Mesodermal cell (in vitro differentiated cells): ENCODE measurements around the gene ZNF710.

Experiments used
- H3K27ac ChIP-seq: 2 replicates; pipeline ENCODE4 v1.7.0; 2013; ENCODE audit warnings: mild to moderate bottlenecking, low read depth, low read length, moderate library complexity; ENCODE audit not compliant: severe bottlenecking
- H3K36me3 ChIP-seq: 2 replicates; pipeline ENCODE4 v1.7.1; 2013; ENCODE audit warnings: mild to moderate bottlenecking, low read length, moderate library complexity; ENCODE audit not compliant: control insufficient read depth, insufficient read depth
- H3K4me1 ChIP-seq: one replicate; pipeline ENCODE4 v1.7.1; 2013; ENCODE audit warnings: mild to moderate bottlenecking, low read length; ENCODE audit not compliant: insufficient read depth, control insufficient read depth, poor library complexity, severe bottlenecking
- H3K4me3 ChIP-seq: 2 replicates; pipeline ENCODE4 v1.7.0; 2013; ENCODE audit warnings: low read length, control low read depth, mild to moderate bottlenecking; ENCODE audit not compliant: insufficient read depth, poor library complexity, severe bottlenecking; ENCODE audit errors: extremely low read depth
- H3K9me3 ChIP-seq: 2 replicates; pipeline ENCODE4 v1.7.1; 2013; ENCODE audit warnings: mild to moderate bottlenecking, low read length, moderate library complexity; ENCODE audit not compliant: control insufficient read depth
- WGBS, 2 experiments: methylation state at CpG; one replicate each; pipeline ENCODE4 v1.1.5; 2013; ENCODE audit warnings: missing lambda C conversion rate in 2 of 2; ENCODE audit not compliant: insufficient coverage in 2 of 2; 5-methylcytosine and 5-hydroxymethylcytosine counted together

ZNF710 gene

GRCh38 chr15:90071220-90071807 lies 70.2 kb downstream of the ZNF710 start:
- Histone ChIP-seq H3K4me1 (peaks cover 11% of the 10 kb centered on the region), H3K36me3 (peaks cover 72% of the 10 kb centered on the region), H3K4me3 (no peak overlapping the region), H3K9me3 (no peaks in the 10 kb centered on the region), H3K27ac (no peak overlapping the region)
- 80% methylated on average over 2 of the region's 5 CpGs for WGBS, 2 experiments

GRCh38 chr15:90072978-90073640 lies 72.0 kb downstream of the ZNF710 start:
- no peak overlapping the region for H3K4me3 ChIP-seq
- H3K27ac ChIP-seq: no peak overlapping the region
- peaks cover 13% of the 10 kb centered on the region for H3K4me1 ChIP-seq
- no peaks in the 10 kb centered on the region for H3K9me3 ChIP-seq
- H3K36me3 ChIP-seq: peaks cover 73% of the 10 kb centered on the region
- WGBS, 2 experiments: 93 to 95% methylated on average over 12 to 17 of the region's 17 CpGs

DNA sequence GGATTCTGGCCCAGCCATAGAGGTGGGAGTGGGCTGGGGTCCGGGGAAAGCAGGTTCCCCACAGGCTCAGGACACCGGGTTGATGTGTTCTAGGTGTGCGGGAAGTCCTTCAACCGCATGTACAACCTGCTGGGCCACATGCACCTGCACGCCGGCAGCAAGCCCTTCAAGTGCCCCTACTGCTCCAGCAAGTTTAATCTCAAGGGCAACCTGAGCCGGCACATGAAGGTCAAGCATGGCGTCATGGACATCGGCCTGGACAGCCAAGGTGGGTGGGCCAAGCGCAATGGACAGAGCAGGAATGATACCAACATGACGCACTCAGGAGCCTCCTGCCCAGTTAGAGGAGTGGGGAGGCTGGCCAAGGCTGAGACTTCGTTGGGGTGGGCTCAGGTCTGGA lies 72.9 kb downstream of the ZNF710 start:
- Histone ChIP-seq H3K4me1 (peaks cover 13% of the 10 kb centered on the region), H3K4me3 (no peak overlapping the region), H3K9me3 (no peaks in the 10 kb centered on the region), H3K27ac (no peak overlapping the region), H3K36me3 (peaks cover 74% of the 10 kb centered on the region)
- 94 to 96% methylated on average over 11 to 12 of the region's 12 CpGs for WGBS, 2 experiments

- WGBS, 2 experiments: 60 to 95% methylated on average over 1 to 4 of the region's 5 CpGs
- H3K27ac ChIP-seq: peak overlapping the region; percentile 23
- H3K4me3 ChIP-seq: no peak overlapping the region
- H3K4me1 ChIP-seq: peaks cover 13% of the 10 kb centered on the region
- no peaks in the 10 kb centered on the region for H3K9me3 ChIP-seq
- peaks cover 74% of the 10 kb centered on the region for H3K36me3 ChIP-seq
These were observed 73.8 kb downstream of the ZNF710 start for GRCh38 chr15:90074916-90075315.

DNA sequence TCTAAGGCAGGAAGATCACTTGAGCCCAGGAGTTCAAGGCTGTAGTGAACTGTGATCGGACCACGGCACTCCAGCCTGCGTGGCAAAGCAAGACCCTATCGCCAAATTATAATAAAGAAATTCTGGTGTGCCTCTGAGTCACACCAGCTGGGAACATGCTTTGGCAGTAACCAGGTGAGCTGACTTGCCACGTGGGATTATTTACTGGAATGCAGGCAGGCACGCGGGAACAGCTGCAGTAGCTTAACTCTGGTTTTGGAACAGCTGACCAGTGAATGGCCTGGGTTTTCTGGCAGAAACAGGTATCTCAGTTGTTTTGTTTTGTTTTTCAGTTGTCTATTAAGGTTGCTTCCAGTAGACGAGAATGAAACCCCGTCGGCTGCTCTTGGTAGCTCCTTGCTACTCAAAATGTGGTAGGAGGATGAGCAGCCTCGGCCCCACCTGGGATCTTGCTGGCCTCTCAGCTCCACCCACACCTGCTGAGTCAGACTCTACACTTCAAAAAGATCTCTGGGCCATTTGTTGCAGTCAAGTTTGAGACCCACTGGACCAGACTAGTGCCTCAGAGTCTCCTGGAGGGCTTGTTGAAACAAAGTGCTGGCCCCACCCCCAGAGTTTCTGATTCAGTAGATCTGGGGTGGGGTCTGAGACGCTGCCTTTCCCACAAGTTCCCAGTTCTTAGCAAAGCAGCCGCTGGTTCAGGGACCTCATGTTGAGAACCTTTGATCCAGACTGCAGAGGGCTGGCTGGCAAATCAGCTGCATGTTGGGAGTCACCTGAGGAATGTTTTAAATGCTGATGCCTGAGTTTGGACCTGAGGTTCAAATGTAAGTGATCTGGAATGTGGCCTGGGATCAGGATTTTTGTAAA lies 74.5 kb downstream of the ZNF710 start:
- H3K27ac ChIP-seq: peak overlapping the region; percentile 23
- WGBS, 2 experiments: 56 to 57% methylated on average over 10 to 13 of the region's 13 CpGs
- H3K9me3 ChIP-seq: no peaks in the 10 kb centered on the region
- H3K4me1 ChIP-seq: peaks cover 13% of the 10 kb centered on the region
- peaks cover 80% of the 10 kb centered on the region for H3K36me3 ChIP-seq
- H3K4me3 ChIP-seq: no peak overlapping the region

DNA sequence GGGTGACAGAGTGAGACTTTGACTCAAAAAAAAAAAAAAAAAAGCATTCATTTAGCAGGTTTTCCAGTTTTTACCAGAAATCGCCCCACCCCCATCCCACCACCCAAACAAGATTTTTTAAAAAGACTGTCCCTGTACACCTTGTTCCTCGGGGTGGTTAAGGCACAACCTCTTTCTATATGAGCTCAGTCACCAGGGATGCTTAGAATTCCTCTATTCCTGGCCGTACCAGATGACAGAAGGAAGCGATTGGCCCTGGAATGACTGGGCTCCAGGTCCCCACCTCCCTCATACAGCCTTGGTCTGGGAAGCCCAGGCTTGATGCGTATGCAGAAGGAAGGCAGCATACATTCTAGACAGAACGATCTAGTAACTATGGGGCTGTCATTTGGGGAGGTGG lies 75.6 kb downstream of the ZNF710 start:
- no peaks in the 10 kb centered on the region for H3K9me3 ChIP-seq
- H3K27ac ChIP-seq: no peak overlapping the region
- H3K4me1 ChIP-seq: peaks cover 13% of the 10 kb centered on the region
- WGBS, 2 experiments: 68 to 92% methylated on average over 4 to 5 of the region's 6 CpGs
- no peak overlapping the region for H3K4me3 ChIP-seq
- H3K36me3 ChIP-seq: peaks cover 85% of the 10 kb centered on the region

- WGBS, 2 experiments: 88% methylated on average over 5 to 7 of the region's 7 CpGs
- no peak overlapping the region for H3K4me3 ChIP-seq
- no peaks in the 10 kb centered on the region for H3K9me3 ChIP-seq
- H3K4me1 ChIP-seq: peaks cover 20% of the 10 kb centered on the region
- H3K27ac ChIP-seq: no peak overlapping the region
- H3K36me3 ChIP-seq: peaks cover 75% of the 10 kb centered on the region
These were observed 77.8 kb downstream of the ZNF710 start for GRCh38 chr15:90078965-90079364.

DNA sequence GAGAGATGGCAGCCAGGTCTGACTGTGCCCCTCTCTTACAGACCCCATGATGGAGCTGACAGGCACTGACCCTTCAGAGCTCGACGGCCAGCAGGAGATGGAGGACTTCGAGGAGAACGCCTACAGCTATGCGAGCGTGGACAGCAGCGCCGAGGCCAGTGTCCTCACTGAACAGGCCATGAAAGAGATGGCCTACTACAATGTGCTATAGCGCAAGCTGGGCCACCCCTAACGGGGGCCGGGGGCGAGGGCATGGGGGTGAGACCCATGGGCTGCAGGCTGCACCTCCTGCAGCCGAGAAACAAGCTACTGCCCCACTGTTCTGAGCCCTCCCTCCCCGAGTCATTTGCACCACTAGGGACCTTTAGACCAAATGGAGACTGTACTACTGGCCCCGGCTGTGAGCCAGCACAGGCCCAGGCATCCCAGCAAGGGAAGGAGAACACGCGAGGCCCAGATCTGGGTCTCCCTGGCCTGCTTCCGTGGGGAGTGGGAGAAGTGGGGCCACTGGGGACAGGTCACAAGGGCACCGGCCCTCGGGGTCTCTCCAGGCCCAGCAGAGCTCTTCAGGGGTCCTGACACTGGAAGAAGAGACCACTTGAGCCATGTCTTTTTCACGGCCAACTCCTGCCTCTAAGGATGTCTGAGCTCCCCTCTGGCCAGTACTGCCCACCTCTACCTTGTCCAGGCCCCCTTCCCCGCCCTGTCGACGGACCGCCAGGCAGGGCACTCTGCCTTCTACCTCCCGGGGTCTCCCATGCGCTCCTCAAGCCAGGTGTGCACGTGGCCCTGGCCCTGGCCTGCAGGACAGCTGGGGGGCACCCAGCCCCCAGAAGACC lies 78.7 kb downstream of the ZNF710 start:
- no peaks in the 10 kb centered on the region for H3K9me3 ChIP-seq
- H3K4me1 ChIP-seq: peaks cover 20% of the 10 kb centered on the region
- no peak overlapping the region for H3K27ac ChIP-seq
- H3K36me3 ChIP-seq: peaks cover 75% of the 10 kb centered on the region
- WGBS, 2 experiments: 92 to 96% methylated on average over 26 of the region's 28 CpGs
- no peak overlapping the region for H3K4me3 ChIP-seq

DNA sequence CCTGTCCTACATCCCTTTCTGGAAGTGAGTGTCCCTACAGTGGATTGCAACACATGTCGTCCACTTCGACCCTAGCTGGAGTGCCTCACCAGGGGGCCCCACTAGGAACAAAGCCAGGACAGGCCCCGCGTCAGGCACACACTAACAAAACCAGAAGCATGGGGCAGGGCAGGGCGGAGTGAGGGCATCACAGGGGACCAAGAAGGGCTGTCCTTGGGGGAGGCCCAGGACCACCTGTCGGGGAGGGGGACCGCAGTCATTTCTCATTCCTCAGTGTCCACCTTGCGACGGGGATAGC lies 79.3 kb downstream of the ZNF710 start:
- WGBS, 2 experiments: 85 to 88% methylated on average over 3 to 9 of the region's 9 CpGs
- Histone ChIP-seq H3K27ac (no peak overlapping the region), H3K4me3 (no peak overlapping the region), H3K36me3 (peaks cover 80% of the 10 kb centered on the region), H3K9me3 (no peaks in the 10 kb centered on the region), H3K4me1 (peaks cover 18% of the 10 kb centered on the region)

GRCh38 chr15:90080818-90081393 lies 79.8 kb downstream of the ZNF710 start:
- Histone ChIP-seq H3K9me3 (no peaks in the 10 kb centered on the region), H3K4me1 (peaks cover 13% of the 10 kb centered on the region), H3K27ac (no peak overlapping the region), H3K4me3 (no peak overlapping the region), H3K36me3 (peaks cover 80% of the 10 kb centered on the region)
- 92 to 94% methylated on average over 9 to 10 of the region's 11 CpGs for WGBS, 2 experiments
